ENCODE results near the gene PTPN4.

The PTPN4 gene

GRCh38 chr2:119862127-119862889 is 102.6 kb downstream of the PTPN4 start:
- no peak for DNase-seq

GRCh38 chr2:119864318-119864717 is 104.6 kb downstream of the PTPN4 start:
- peak; percentile 50 to 66 for DNase-seq

GRCh38 chr2:119871725-119872124 is 112.0 kb downstream of the PTPN4 start:
- no peak for DNase-seq

GRCh38 chr2:119873350-119874315 is 113.9 kb downstream of the PTPN4 start:
- no peak for DNase-seq

- no peak for DNase-seq
Measured at GRCh38 chr2:119879502-119879901, 119.8 kb downstream of the PTPN4 start.

GRCh38 chr2:119888680-119889079 is 129.0 kb downstream of the PTPN4 start:
- DNase-seq = no peak

GRCh38 chr2:119897736-119898395 is 138.1 kb downstream of the PTPN4 start:
- DNase-seq = no peak

- DNase-seq = no peak
Measured at GRCh38 chr2:119901013-119901412, 141.3 kb downstream of the PTPN4 start.

- no peak for DNase-seq
Measured at GRCh38 chr2:119910566-119910965, 150.8 kb downstream of the PTPN4 start.

- no peak for DNase-seq
Measured at GRCh38 chr2:119914266-119914665, 154.5 kb downstream of the PTPN4 start.

- no peak for DNase-seq
Measured at GRCh38 chr2:119921825-119922224, 162.1 kb downstream of the PTPN4 start.

GRCh38 chr2:119922699-119923098 is 163.0 kb downstream of the PTPN4 start:
- no peak for DNase-seq

- no peak for DNase-seq
Measured at GRCh38 chr2:119929537-119929936, 169.8 kb downstream of the PTPN4 start.

GRCh38 chr2:119932809-119933208 is 173.1 kb downstream of the PTPN4 start:
- no peak for DNase-seq

GRCh38 chr2:119934319-119934718 is 174.6 kb downstream of the PTPN4 start:
- DNase-seq = no peak

- DNase-seq = no peak
Measured at GRCh38 chr2:119937680-119938079, 178.0 kb downstream of the PTPN4 start.

GRCh38 chr2:119939915-119940314 is 180.2 kb downstream of the PTPN4 start:
- no peak for DNase-seq

- no peak for DNase-seq
Measured at GRCh38 chr2:119940856-119941255, 181.1 kb downstream of the PTPN4 start.

GRCh38 chr2:119941388-119941787 is 181.7 kb downstream of the PTPN4 start:
- DNase-seq = no peak

GRCh38 chr2:119941981-119942513 is 182.3 kb downstream of the PTPN4 start:
- DNase-seq = no peak

- DNase-seq = no peak
Measured at GRCh38 chr2:119943058-119943457, 183.3 kb downstream of the PTPN4 start.

GRCh38 chr2:119947535-119947934 is 187.8 kb downstream of the PTPN4 start:
- DNase-seq = no peak

- no peak for DNase-seq
Measured at GRCh38 chr2:119950966-119951365, 191.2 kb downstream of the PTPN4 start.
